ENCODE data around the gene VSTM2L.

DNA sequence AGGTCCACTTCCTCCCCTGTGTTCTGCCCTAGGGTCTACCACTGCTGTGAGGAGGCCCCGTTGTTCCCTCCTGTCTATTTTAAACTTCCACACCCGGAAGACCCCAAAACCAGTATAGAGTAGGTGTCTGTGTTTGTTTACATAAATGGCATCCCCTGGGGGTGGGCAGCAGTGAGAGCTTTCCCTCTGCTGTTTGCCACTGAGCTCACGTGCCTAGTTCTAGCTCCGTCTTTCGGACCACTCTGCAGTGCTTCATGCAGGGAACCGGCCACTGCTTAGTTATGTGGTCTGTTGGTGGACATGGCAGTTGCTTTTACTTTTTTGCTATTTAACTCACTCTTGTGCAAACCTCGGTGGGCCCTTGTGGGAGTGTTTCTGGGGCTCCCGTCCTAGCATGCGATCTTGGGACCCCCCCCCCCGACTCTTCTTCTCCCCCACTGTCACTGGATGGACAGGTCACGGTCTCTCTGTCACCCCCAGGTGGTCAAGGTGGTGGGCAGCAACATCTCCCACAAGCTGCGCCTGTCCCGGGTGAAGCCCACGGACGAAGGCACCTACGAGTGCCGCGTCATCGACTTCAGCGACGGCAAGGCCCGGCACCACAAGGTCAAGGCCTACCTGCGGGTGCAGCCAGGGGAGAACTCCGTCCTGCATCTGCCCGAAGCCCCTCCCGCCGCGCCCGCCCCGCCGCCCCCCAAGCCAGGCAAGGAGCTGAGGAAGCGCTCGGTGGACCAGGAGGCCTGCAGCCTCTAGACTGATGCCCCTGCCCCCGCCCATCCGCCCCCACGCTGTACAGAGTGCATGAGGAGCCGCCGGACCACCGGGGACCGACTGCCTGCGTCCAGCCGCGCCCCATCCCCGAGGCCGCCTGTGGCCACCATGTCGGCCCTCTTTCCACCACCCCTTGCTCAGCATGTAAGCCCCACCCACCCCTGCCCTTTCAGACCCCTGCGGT, 40.9 kb downstream of the VSTM2L start:
- no peak for TF ChIP-seq POLR2AphosphoS5 (IDR thresholded peaks at IDR 0.05; ENCODE audit: borderline replicate concordance, low read depth, low read length)
- no peak for TF ChIP-seq EZH2 (IDR thresholded peaks at IDR 0.05)
- TF ChIP-seq FOXP2 (optimal IDR thresholded peaks at IDR 0.05; ENCODE audit: control extremely low read depth, extremely low read length, insufficient read depth) = no peak

All from SK-N-MC (cell line).